ENCODE measurements around the gene KIAA1958. TPM values are rescaled to one million over a fixed set of nuclear protein-coding genes. Genes with fewer than 3 reads are reported as not detected.

KIAA1958 gene
- polyA plus RNA-seq, 3 donors, result 1.9 to 4.2 (median 1.9) TPM

GRCh38 chr9:112696461-112696860 lies 209.8 kb downstream of the KIAA1958 start:
- Histone ChIP-seq H3K36me3 (replicated peaks in 1 of 2; ENCODE audit: control insufficient read depth in 1 of 2, insufficient read depth in 2 of 2, low read length in 2 of 2) (peaks cover 60 to 93% of the 10 kb centered on the region in 2 donors), H3K9ac (ENCODE audit: insufficient read depth, low read length, poor library complexity, severe bottlenecking) (no peak overlapping the region), H3K4me1 (ENCODE audit: control insufficient read depth in 1 of 2, insufficient read depth in 2 of 2, low read length in 2 of 2) (no peaks in the 10 kb centered on the region), H3K9me3 (replicated peaks in 1 of 2; ENCODE audit: control insufficient read depth in 1 of 2, insufficient read depth in 1 of 2, low read length in 2 of 2) (no peaks in the 10 kb centered on the region), H3K4me3 (replicated peaks in 1 of 3; ENCODE audit: low read depth in 2 of 3, low read length in 3 of 3) (no peak overlapping the region), H3K4me2 (replicated peaks; ENCODE audit: extremely low read depth, low read length, poor library complexity, severe bottlenecking) (no peak overlapping the region), H3K27me3 (ENCODE audit: control insufficient read depth in 2 of 2, insufficient read depth in 2 of 2, low read length in 2 of 2) (no peaks in the 10 kb centered on the region), H4K20me1 (ENCODE audit: insufficient read depth, low read length) (peaks cover 29% of the 10 kb centered on the region), H3K27ac (ENCODE audit: low read depth in 1 of 2, low read length in 2 of 2) (peak overlapping the region in 1 of 2 donors; percentile 66), H2AFZ (ENCODE audit: insufficient read depth, low read depth, low read length, poor library complexity, severe bottlenecking) (no peak overlapping the region), H3K79me2 (ENCODE audit: insufficient read depth, low read length) (peaks cover 23% of the 10 kb centered on the region)
- peak overlapping the region in 4 of 7 donors; percentile 11 to 74 (median 48) for H3K27ac Mint-ChIP-seq
- no peak for DNase-seq
- H3K27me3 Mint-ChIP-seq (ENCODE audit: low read depth in 3 of 3), result no peaks in the 10 kb centered on the region
- peaks cover 65 to 78% of the 10 kb centered on the region in 2 donors for H3K36me3 Mint-ChIP-seq
- no peak overlapping the region for H3K4me3 Mint-ChIP-seq
- TF ChIP-seq, protein P1, sequence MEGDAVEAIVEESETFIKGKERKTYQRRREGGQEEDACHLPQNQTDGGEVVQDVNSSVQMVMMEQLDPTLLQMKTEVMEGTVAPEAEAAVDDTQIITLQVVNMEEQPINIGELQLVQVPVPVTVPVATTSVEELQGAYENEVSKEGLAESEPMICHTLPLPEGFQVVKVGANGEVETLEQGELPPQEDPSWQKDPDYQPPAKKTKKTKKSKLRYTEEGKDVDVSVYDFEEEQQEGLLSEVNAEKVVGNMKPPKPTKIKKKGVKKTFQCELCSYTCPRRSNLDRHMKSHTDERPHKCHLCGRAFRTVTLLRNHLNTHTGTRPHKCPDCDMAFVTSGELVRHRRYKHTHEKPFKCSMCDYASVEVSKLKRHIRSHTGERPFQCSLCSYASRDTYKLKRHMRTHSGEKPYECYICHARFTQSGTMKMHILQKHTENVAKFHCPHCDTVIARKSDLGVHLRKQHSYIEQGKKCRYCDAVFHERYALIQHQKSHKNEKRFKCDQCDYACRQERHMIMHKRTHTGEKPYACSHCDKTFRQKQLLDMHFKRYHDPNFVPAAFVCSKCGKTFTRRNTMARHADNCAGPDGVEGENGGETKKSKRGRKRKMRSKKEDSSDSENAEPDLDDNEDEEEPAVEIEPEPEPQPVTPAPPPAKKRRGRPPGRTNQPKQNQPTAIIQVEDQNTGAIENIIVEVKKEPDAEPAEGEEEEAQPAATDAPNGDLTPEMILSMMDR (IDR thresholded peaks at IDR 0.05), result no peak
- peaks cover 0 to 2% (median 0%) of the 10 kb centered on the region in 7 donors for H3K9me3 Mint-ChIP-seq
- intact Hi-C loops (cut with micrococcal nuclease), result no loop called here
- WGBS (ENCODE audit: insufficient coverage), result 100% methylated on average over 2 of the region's 5 CpGs
- peaks cover 11% of the 10 kb centered on the region for H3K4me1 Mint-ChIP-seq

DNA sequence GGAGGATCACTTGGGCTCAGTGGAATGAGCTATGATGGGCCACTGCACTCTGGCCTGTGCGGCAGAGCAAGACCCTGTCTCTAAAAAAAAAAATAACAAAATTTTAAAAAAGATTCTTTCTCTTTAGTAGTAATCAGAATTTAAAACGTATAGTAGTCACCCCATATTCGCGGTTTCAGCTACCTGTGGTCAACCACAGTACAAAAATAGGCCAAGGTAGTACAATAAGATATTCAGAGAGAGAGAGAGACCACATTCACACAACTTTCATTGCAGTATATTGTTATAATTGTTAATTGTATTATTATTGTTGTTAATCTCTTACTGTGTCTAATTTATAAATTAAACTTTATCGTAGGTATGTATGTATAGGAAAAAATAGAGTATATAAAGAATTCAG lies 212.6 kb downstream of the KIAA1958 start:
- Histone ChIP-seq H3K27ac (ENCODE audit: low read depth in 1 of 2, low read length in 2 of 2) (no peak overlapping the region), H3K4me1 (ENCODE audit: control insufficient read depth in 1 of 2, insufficient read depth in 2 of 2, low read length in 2 of 2) (no peaks in the 10 kb centered on the region), H3K79me2 (ENCODE audit: insufficient read depth, low read length) (peaks cover 45% of the 10 kb centered on the region), H4K20me1 (ENCODE audit: insufficient read depth, low read length) (peaks cover 39% of the 10 kb centered on the region), H3K9ac (ENCODE audit: insufficient read depth, low read length, poor library complexity, severe bottlenecking) (no peak overlapping the region), H3K36me3 (replicated peaks in 1 of 2; ENCODE audit: control insufficient read depth in 1 of 2, insufficient read depth in 2 of 2, low read length in 2 of 2) (peaks cover 46 to 89% of the 10 kb centered on the region in 2 donors), H3K4me2 (replicated peaks; ENCODE audit: extremely low read depth, low read length, poor library complexity, severe bottlenecking) (no peak overlapping the region), H2AFZ (ENCODE audit: insufficient read depth, low read depth, low read length, poor library complexity, severe bottlenecking) (no peak overlapping the region), H3K27me3 (ENCODE audit: control insufficient read depth in 2 of 2, insufficient read depth in 2 of 2, low read length in 2 of 2) (no peaks in the 10 kb centered on the region), H3K9me3 (replicated peaks in 1 of 2; ENCODE audit: control insufficient read depth in 1 of 2, insufficient read depth in 1 of 2, low read length in 2 of 2) (no peaks in the 10 kb centered on the region), H3K4me3 (replicated peaks in 1 of 3; ENCODE audit: low read depth in 2 of 3, low read length in 3 of 3) (no peak overlapping the region)
- H3K4me1 Mint-ChIP-seq, result peaks cover 11% of the 10 kb centered on the region
- intact Hi-C loops (cut with micrococcal nuclease), result no loop called here
- WGBS (ENCODE audit: insufficient coverage), result no CpG with 5 or more reads among the region's 5 CpGs
- H3K27me3 Mint-ChIP-seq (ENCODE audit: low read depth in 3 of 3), result no peaks in the 10 kb centered on the region
- no peak overlapping the region for H3K27ac Mint-ChIP-seq
- H3K36me3 Mint-ChIP-seq, result peaks cover 52 to 74% of the 10 kb centered on the region in 2 donors
- H3K4me3 Mint-ChIP-seq, result no peak overlapping the region
- DNase-seq, result no peak
- TF ChIP-seq, protein P1 (IDR thresholded peaks at IDR 0.05), result no peak
- peaks cover 0 to 2% (median 0%) of the 10 kb centered on the region in 7 donors for H3K9me3 Mint-ChIP-seq

Measured in CD14-positive monocyte (primary cell).